H9 (cell line): ENCODE data around the gene VILL. TPM values are rescaled to one million over a fixed set of nuclear protein-coding genes. Genes with fewer than 3 reads are reported as not detected.

Source experiments
- DNase-seq: peaks from one replicate; pipeline ENCODE4 v3.0.0-alpha.2; 2017
- H2AFZ ChIP-seq: one replicate; pipeline ENCODE4 v1.6.1; 2013; ENCODE audit warnings: mild to moderate bottlenecking, low read length, control low read depth, moderate library complexity
- H2AK5ac ChIP-seq: 2 replicates; pipeline ENCODE4 v1.6.1; 2013; ENCODE audit warnings: low read length, control low read depth, mixed read lengths; ENCODE audit not compliant: insufficient read length
- H2BK120ac ChIP-seq: one replicate; pipeline ENCODE4 v1.6.1; 2013; ENCODE audit warnings: low read depth, mild to moderate bottlenecking, low read length, control low read depth, inconsistent platforms; ENCODE audit not compliant: poor library complexity, severe bottlenecking
- H2BK12ac ChIP-seq: 2 replicates; pipeline ENCODE4 v1.6.1; 2013; ENCODE audit warnings: low read length, control low read depth, mixed read lengths, low read depth; ENCODE audit not compliant: insufficient read length
- H2BK15ac ChIP-seq: 2 replicates; pipeline ENCODE4 v1.6.1; 2013; ENCODE audit warnings: low read depth, low read length, control low read depth
- H2BK20ac ChIP-seq: one replicate; pipeline ENCODE4 v1.6.1; 2013; ENCODE audit warnings: low read depth, mild to moderate bottlenecking, low read length, control low read depth, inconsistent platforms; ENCODE audit not compliant: poor library complexity, severe bottlenecking
- H2BK5ac ChIP-seq: 2 replicates; pipeline ENCODE4 v1.6.1; 2013; ENCODE audit warnings: low read length, control low read depth, mixed read lengths; ENCODE audit not compliant: insufficient read length
- H3K14ac ChIP-seq: 2 replicates; pipeline ENCODE4 v1.6.1; 2013; ENCODE audit warnings: low read length, control low read depth; ENCODE audit not compliant: insufficient read depth
- H3K18ac ChIP-seq: 2 replicates; pipeline ENCODE4 v1.6.1; 2013; ENCODE audit warnings: low read depth, mild to moderate bottlenecking, mixed read lengths, low read length, control low read depth; ENCODE audit not compliant: insufficient read length
- H3K23ac ChIP-seq: 2 replicates; pipeline ENCODE4 v1.6.1; 2013; ENCODE audit warnings: low read length, control low read depth, mixed read lengths, low read depth; ENCODE audit not compliant: insufficient read length
- H3K23me2 ChIP-seq: 2 replicates; pipeline ENCODE4 v1.6.1; 2013; ENCODE audit warnings: low read depth, mild to moderate bottlenecking, mixed read lengths, low read length, control low read depth; ENCODE audit not compliant: insufficient read length, poor library complexity, severe bottlenecking
- H3K27ac ChIP-seq: 2 replicates; pipeline ENCODE4 v1.5.1; 2013; ENCODE audit warnings: low read length, control low read depth, mixed read lengths, low read depth; ENCODE audit not compliant: insufficient read length
- H3K27me3 ChIP-seq: 2 replicates; pipeline ENCODE4 v1.6.1; 2013; ENCODE audit warnings: low read length, control low read depth, inconsistent platforms; ENCODE audit not compliant: insufficient read depth
- H3K4ac ChIP-seq: 2 replicates; pipeline ENCODE4 v1.6.1; 2013; ENCODE audit warnings: low read depth, mild to moderate bottlenecking, control low read depth, inconsistent platforms, low read length, moderate library complexity
- H3K4me1 ChIP-seq: 2 replicates; pipeline ENCODE4 v1.6.1; 2013; ENCODE audit warnings: low read length, control low read depth, inconsistent platforms; ENCODE audit not compliant: insufficient read depth
- H3K4me2 ChIP-seq: 2 replicates; pipeline ENCODE4 v1.6.1; 2013; ENCODE audit warnings: low read length, control low read depth, mixed read lengths; ENCODE audit not compliant: insufficient read length, insufficient read depth
- H3K56ac ChIP-seq: 2 replicates; pipeline ENCODE4 v1.6.1; 2013; ENCODE audit warnings: low read depth, mild to moderate bottlenecking, mixed read lengths, low read length, control low read depth; ENCODE audit not compliant: insufficient read length
- H3K79me1 ChIP-seq: 2 replicates; pipeline ENCODE4 v1.6.1; 2013; ENCODE audit warnings: low read depth, mild to moderate bottlenecking, moderate library complexity, low read length, control low read depth, inconsistent platforms; ENCODE audit not compliant: insufficient read depth, poor library complexity, severe bottlenecking
- H3K79me2 ChIP-seq: 2 replicates; pipeline ENCODE4 v1.6.1; 2013; ENCODE audit warnings: low read length, control low read depth, inconsistent platforms; ENCODE audit not compliant: insufficient read depth
- H3K9ac ChIP-seq: 2 replicates; pipeline ENCODE4 v1.6.1; 2013; ENCODE audit warnings: low read length, control low read depth, mixed read lengths; ENCODE audit not compliant: insufficient read length; ENCODE audit errors: extremely low read depth
- H3K9me3 ChIP-seq: one replicate; pipeline ENCODE4 v1.6.1; 2013; ENCODE audit warnings: low read depth, low read length, inconsistent platforms; ENCODE audit not compliant: control insufficient read depth
- H3T11ph ChIP-seq: one replicate; pipeline ENCODE4 v1.6.1; 2013; ENCODE audit warnings: mild to moderate bottlenecking, low read length, control low read depth, inconsistent platforms
- H4K20me1 ChIP-seq: one replicate; pipeline ENCODE4 v1.6.1; 2013; ENCODE audit not compliant: control insufficient read depth, insufficient read length, insufficient read depth
- H4K5ac ChIP-seq: 2 replicates; pipeline ENCODE4 v1.6.1; 2013; ENCODE audit warnings: low read depth, mild to moderate bottlenecking, mixed read lengths, low read length, control low read depth; ENCODE audit not compliant: insufficient read length
- H4K8ac ChIP-seq: replicated peaks from 2 replicates; pipeline ENCODE4 v1.6.1; 2013; ENCODE audit warnings: low read length, control low read depth, mixed read lengths, low read depth; ENCODE audit not compliant: insufficient read length
- H4K91ac ChIP-seq: 2 replicates; pipeline ENCODE4 v1.6.1; 2013; ENCODE audit warnings: low read depth, mild to moderate bottlenecking, moderate library complexity, mixed read lengths, low read length, control low read depth; ENCODE audit not compliant: insufficient read length
- H3K27ac Mint-ChIP-seq, 3 experiments: 2 replicates in 2 of 3; 3 replicates in 1 of 3; pipeline ENCODE4 v1.8.0; 2020 to 2021; ENCODE audit warnings: mixed read lengths in 3 of 3, mild to moderate bottlenecking in 1 of 3, moderate library complexity in 1 of 3
- H3K27me3 Mint-ChIP-seq: 2 replicates; pipeline ENCODE4 v1.8.0; 2021; ENCODE audit warnings: low read depth, mild to moderate bottlenecking, moderate library complexity, mixed read lengths
- H3K36me3 Mint-ChIP-seq, 3 experiments: 2 replicates in 2 of 3; 3 replicates in 1 of 3; pipeline ENCODE4 v1.8.0; 2020 to 2021; ENCODE audit warnings: low read depth in 3 of 3, mixed read lengths in 3 of 3; ENCODE audit not compliant: insufficient read depth in 1 of 3
- H3K4me1 Mint-ChIP-seq, 2 experiments: 2 replicates each; pipeline ENCODE4 v1.8.0; 2020; ENCODE audit warnings: mixed read lengths in 2 of 2
- H3K4me3 Mint-ChIP-seq, 2 experiments: 2 replicates in 1 of 2; 3 replicates in 1 of 2; pipeline ENCODE4 v1.8.0; 2020 to 2021; ENCODE audit warnings: mild to moderate bottlenecking in 2 of 2, mixed read lengths in 2 of 2, moderate library complexity in 1 of 2
- H3K9me3 Mint-ChIP-seq, 2 experiments: 2 replicates in 1 of 2; 3 replicates in 1 of 2; pipeline ENCODE4 v1.8.0; 2020; ENCODE audit warnings: mild to moderate bottlenecking in 2 of 2, mixed read lengths in 2 of 2, moderate library complexity in 1 of 2
- CTCF ChIP-seq: fragments of 200-600 bp; sonication (generic); conservative IDR thresholded peaks from 3 replicates; pipeline ENCODE4 v1.8.0; 2021; ENCODE audit warnings: antibody characterized with exemption, mild to moderate bottlenecking
- WGBS: extraction: QIAGEN DNeasy Blood & Tissue Kit; methylation state at CpG from one replicate; pipeline ENCODE4 v1.1.7; 2013; ENCODE audit warnings: missing lambda C conversion rate, low lambda C conversion rate, mixed read lengths; ENCODE audit not compliant: insufficient read length; ENCODE audit errors: extremely low coverage; 5-methylcytosine and 5-hydroxymethylcytosine counted together
- total RNA-seq: library from RNA; stranded (reverse); gene quantifications from 2 replicates; pipeline ENCODE4 v1.2.1, GENCODE V29; 2021

The VILL gene
- total RNA-seq, 1 experiment from 2014 or later = 3.2 TPM

- H3K79me2 ChIP-seq = no peaks in the 10 kb centered on the region
- no peak overlapping the region for H2BK12ac ChIP-seq
- H3K27me3 ChIP-seq = no peaks in the 10 kb centered on the region
- no peak overlapping the region for H3K23ac ChIP-seq
- H3K27ac ChIP-seq = no peak overlapping the region
- no peak overlapping the region for H3K4ac ChIP-seq
- H2AK5ac ChIP-seq = no peak overlapping the region
- H3K4me1 Mint-ChIP-seq = no peaks in the 10 kb centered on the region
- no peaks in the 10 kb centered on the region for H3K27me3 Mint-ChIP-seq
- H3K23me2 ChIP-seq = no peaks in the 10 kb centered on the region
- peaks cover 5 to 39% (median 19%) of the 10 kb centered on the region in 3 experiments; a peak in 6 of 7 replicates for H3K36me3 Mint-ChIP-seq
- H3K4me1 ChIP-seq = no peaks in the 10 kb centered on the region
- no peak overlapping the region for H2BK5ac ChIP-seq
- H4K91ac ChIP-seq = no peak overlapping the region
- H4K8ac ChIP-seq = no peak overlapping the region
- no peak overlapping the region for H2BK120ac ChIP-seq
- no peak overlapping the region for H4K5ac ChIP-seq
- WGBS = no CpG with 5 or more reads among the region's 3 CpGs
- no peak overlapping the region for H2AFZ ChIP-seq
- no peak overlapping the region for H3K56ac ChIP-seq
- H3T11ph ChIP-seq = no peak overlapping the region
- H3K9ac ChIP-seq = no peak overlapping the region
- H3K27ac Mint-ChIP-seq = no peak overlapping the region
- no peak overlapping the region for H3K14ac ChIP-seq
- no peaks in the 10 kb centered on the region for H3K9me3 Mint-ChIP-seq
- no peaks in the 10 kb centered on the region for H4K20me1 ChIP-seq
- H2BK15ac ChIP-seq = no peak overlapping the region
- no peaks in the 10 kb centered on the region for H3K9me3 ChIP-seq
- no peak for DNase-seq
- no peak overlapping the region for H2BK20ac ChIP-seq
- no peak overlapping the region for H3K4me2 ChIP-seq
- H3K18ac ChIP-seq = no peak overlapping the region
- no peak for TF ChIP-seq CTCF
- no peaks in the 10 kb centered on the region for H3K79me1 ChIP-seq
- no peak overlapping the region for H3K4me3 Mint-ChIP-seq
Observed at GRCh38 chr3:38015984-38016383, 25.4 kb downstream of the VILL start.
